Endothelial cell of umbilical vein (primary cell): Measurements from ENCODE around the gene TGFBR3.

ENCODE experiments used
- EZH2 ChIP-seq: IDR thresholded peaks from 2 replicates; pipeline ENCODE4 v1.6.1; 2012; ENCODE audit warnings: borderline replicate concordance, low read depth, mild to moderate bottlenecking, moderate library complexity, low read length, inconsistent platforms; ENCODE audit not compliant: severe bottlenecking
- FOS ChIP-seq: IDR thresholded peaks from 2 replicates; pipeline ENCODE4 v1.6.1; 2011; ENCODE audit warnings: mild to moderate bottlenecking, low read length, moderate library complexity, borderline replicate concordance; ENCODE audit not compliant: insufficient read depth
- JUN ChIP-seq: IDR thresholded peaks from 2 replicates; pipeline ENCODE4 v1.6.1; 2011; ENCODE audit warnings: borderline replicate concordance, low read depth; ENCODE audit not compliant: insufficient read length, insufficient read depth
- MYC ChIP-seq: IDR thresholded peaks from one replicate; pipeline ENCODE4 v1.6.1; 2011; ENCODE audit warnings: mild to moderate bottlenecking, low read depth, low read length
- POLR2A ChIP-seq: IDR thresholded peaks from 2 replicates; pipeline ENCODE4 v1.6.1; 2012; ENCODE audit warnings: low read depth, mild to moderate bottlenecking, control low read depth, low read length
- POLR2AphosphoS5 ChIP-seq: IDR thresholded peaks from 2 replicates; pipeline ENCODE4 v1.6.1; 2012; ENCODE audit warnings: low read depth, mild to moderate bottlenecking, control low read depth, low read length, moderate library complexity; ENCODE audit not compliant: insufficient read depth
- TF ChIP-seq, protein P1 (sequence below): IDR thresholded peaks from 2 replicates; pipeline ENCODE4 v1.6.1; 2011; ENCODE audit not compliant: insufficient read depth, insufficient read length
- TF ChIP-seq, protein P2 (sequence below), 2 donors: IDR thresholded peaks; 1 replicate in 1 of 2; 2 replicates in 1 of 2; pipeline ENCODE4 v1.5.1; 2011; ENCODE audit warnings: low read length in 2 of 2, mild to moderate bottlenecking in 2 of 2, moderate library complexity in 2 of 2, control low read depth in 1 of 2, inconsistent platforms in 1 of 2, low read depth in 1 of 2; ENCODE audit not compliant: insufficient read depth in 1 of 2; ENCODE audit errors: extremely low read depth in 1 of 2

DNA sequence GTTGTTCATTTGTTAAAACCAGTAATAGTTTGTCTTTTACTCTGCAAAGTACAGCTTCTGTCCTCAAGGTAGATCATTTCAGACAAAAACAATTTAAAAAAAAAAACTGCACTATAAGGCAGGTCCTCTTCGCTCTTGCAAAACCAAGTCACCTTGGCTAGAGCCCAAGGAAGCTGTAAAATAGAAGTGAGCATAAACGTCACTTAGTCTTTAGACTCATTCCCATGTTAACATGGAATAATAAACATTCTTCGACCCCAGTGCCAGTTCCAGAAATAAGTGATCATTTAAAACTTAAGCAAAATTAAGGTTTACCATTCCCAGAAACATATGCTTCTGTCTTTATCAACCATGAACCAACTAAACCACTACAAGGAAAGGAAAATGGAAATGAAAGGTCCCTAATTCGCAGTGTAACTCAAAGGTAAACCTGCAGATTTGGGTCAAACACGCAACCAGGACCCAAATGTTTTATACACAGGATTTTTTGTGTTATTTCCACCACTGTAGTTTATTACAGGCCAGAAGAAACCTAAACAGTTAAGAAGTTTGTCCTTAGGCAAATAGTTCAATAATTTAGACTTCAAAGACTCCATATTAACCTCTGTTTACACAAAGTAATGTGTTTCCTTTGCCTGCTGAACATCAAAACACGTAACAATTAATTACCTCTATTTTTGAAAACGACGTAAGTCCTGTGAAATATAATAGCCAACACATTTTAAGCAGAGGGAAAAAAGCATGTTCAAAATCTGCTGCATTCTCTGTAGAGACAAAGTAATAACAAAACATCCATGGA lies 54.6 kb downstream of the TGFBR3 start:
- TF ChIP-seq, protein P1, sequence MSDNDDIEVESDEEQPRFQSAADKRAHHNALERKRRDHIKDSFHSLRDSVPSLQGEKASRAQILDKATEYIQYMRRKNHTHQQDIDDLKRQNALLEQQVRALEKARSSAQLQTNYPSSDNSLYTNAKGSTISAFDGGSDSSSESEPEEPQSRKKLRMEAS = no peak
- TF ChIP-seq, protein P2, sequence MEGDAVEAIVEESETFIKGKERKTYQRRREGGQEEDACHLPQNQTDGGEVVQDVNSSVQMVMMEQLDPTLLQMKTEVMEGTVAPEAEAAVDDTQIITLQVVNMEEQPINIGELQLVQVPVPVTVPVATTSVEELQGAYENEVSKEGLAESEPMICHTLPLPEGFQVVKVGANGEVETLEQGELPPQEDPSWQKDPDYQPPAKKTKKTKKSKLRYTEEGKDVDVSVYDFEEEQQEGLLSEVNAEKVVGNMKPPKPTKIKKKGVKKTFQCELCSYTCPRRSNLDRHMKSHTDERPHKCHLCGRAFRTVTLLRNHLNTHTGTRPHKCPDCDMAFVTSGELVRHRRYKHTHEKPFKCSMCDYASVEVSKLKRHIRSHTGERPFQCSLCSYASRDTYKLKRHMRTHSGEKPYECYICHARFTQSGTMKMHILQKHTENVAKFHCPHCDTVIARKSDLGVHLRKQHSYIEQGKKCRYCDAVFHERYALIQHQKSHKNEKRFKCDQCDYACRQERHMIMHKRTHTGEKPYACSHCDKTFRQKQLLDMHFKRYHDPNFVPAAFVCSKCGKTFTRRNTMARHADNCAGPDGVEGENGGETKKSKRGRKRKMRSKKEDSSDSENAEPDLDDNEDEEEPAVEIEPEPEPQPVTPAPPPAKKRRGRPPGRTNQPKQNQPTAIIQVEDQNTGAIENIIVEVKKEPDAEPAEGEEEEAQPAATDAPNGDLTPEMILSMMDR (IDR thresholded peaks at IDR 0.05; ENCODE audit: extremely low read depth in 1 of 2, insufficient read depth in 1 of 2, low read depth in 1 of 2, low read length in 2 of 2) = no peak
- TF ChIP-seq MYC (no peak), EZH2 (no peak), POLR2A (no peak), POLR2AphosphoS5 (no peak), FOS (no peak), JUN (no peak)
